NCI-H524 treated with DMSO at 0.1 percent for 48 hours (cell line): ENCODE results near the gene WTAP.
"Not testable (repeated sequence)": the region's sequence is repeated elsewhere in the genome, so short reads cannot be mapped to it uniquely, and the experiment has no call there.

ENCODE experiments used
- DNase-seq: peaks from one replicate; lab custom pipeline; 2025; lab: John Stamatoyannopoulos, UW

WTAP gene

GRCh38 chr6:159693894-159694545 lies 33.3 kb upstream of the WTAP start:
- no peak for DNase-seq

- no peak for DNase-seq
These were observed 31.3 kb upstream of the WTAP start for GRCh38 chr6:159695984-159696383.

GRCh38 chr6:159700970-159701369 lies 26.3 kb upstream of the WTAP start:
- peak; percentile 38 for DNase-seq

GRCh38 chr6:159701413-159701999 lies 25.8 kb upstream of the WTAP start:
- no peak for DNase-seq

- not testable (repeated sequence) for DNase-seq
These were observed 16.7 kb upstream of the WTAP start for GRCh38 chr6:159710603-159711002.

- not testable (repeated sequence) for DNase-seq
These were observed 14.9 kb upstream of the WTAP start for GRCh38 chr6:159712389-159712788.

GRCh38 chr6:159713984-159714383 lies 13.3 kb upstream of the WTAP start:
- DNase-seq, result peak; percentile 92

GRCh38 chr6:159714404-159714803 lies 12.9 kb upstream of the WTAP start:
- no peak for DNase-seq

- no peak for DNase-seq
These were observed 12.1 kb upstream of the WTAP start for GRCh38 chr6:159715166-159715565.

- no peak for DNase-seq
These were observed 11.7 kb upstream of the WTAP start for GRCh38 chr6:159715605-159716004.

- no peak for DNase-seq
These were observed 10.8 kb upstream of the WTAP start for GRCh38 chr6:159716247-159717096.

- no peak for DNase-seq
These were observed 8.7 kb upstream of the WTAP start for GRCh38 chr6:159718634-159719033.

- DNase-seq, result no peak
These were observed 8.0 kb upstream of the WTAP start for GRCh38 chr6:159719287-159719686.

GRCh38 chr6:159720708-159721107 lies 6.6 kb upstream of the WTAP start:
- DNase-seq, result no peak

- DNase-seq, result not testable (repeated sequence)
These were observed 5.3 kb upstream of the WTAP start for GRCh38 chr6:159721981-159722380.

- DNase-seq, result no peak
These were observed 4.7 kb upstream of the WTAP start for GRCh38 chr6:159722655-159723054.

GRCh38 chr6:159723259-159723658 lies 4.0 kb upstream of the WTAP start:
- DNase-seq, result no peak

- no peak for DNase-seq
These were observed 2.5 kb upstream of the WTAP start for GRCh38 chr6:159724778-159725177.

- not testable (repeated sequence) for DNase-seq
These were observed 2.1 kb upstream of the WTAP start for GRCh38 chr6:159725208-159725607.

- peak; percentile 60 for DNase-seq
These were observed 920 bp upstream of the WTAP start for GRCh38 chr6:159726255-159726917.

- no peak for DNase-seq
These were observed 575 bp downstream of the WTAP start for GRCh38 chr6:159727717-159728445.

- DNase-seq, result no peak
These were observed 1.2 kb downstream of the WTAP start for GRCh38 chr6:159728531-159728964.
